NCI-H146 treated with DMSO at 0.1 percent for 48 hours (cell line): Measurements from ENCODE around the gene ADGRD1.

Experiments used
- DNase-seq: peaks from one replicate; lab custom pipeline; 2025; ENCODE audit not compliant: unreplicated experiment; lab: John Stamatoyannopoulos, UW

Gene ADGRD1

DNA sequence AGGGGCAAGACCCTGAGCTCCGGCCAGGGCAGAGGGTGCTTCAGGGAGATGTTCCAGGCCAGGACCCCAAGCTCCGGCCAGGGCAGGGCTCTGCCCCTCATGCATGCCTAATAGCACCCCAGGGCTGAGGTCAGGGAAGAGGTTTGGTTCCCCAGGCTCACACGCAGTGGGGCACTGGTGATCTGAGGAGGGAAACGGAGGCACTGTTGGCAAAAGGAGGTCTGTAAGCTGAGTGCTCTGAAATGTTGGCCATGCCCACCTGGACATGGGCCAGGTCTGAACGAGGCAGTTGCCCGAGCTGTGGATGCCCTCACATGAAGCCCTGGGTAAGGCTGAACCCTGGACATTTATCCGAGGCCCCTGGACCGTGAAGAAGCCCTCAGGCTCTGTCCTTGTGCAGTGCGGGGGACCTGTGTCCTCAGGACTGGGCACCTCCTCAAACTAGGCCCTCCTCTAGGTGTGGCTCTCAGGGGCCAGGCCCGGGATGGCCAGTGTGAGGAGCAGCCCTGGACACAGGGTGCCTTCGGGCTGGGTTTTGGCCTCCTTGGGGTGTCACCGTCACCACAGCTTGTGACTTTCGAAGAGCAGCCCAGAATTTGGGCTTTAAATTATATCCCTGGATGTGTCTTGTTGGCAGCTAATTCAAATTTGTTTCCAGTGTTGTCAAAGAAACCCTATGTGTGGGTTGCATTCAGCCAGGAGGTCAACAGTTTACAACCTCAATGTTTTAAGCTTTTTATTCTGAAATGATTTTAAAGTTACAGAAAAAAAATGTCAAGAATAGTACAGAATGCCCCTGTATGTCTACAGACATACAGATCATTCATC, 66.8 kb downstream of the ADGRD1 start:
- no peak for DNase-seq

DNA sequence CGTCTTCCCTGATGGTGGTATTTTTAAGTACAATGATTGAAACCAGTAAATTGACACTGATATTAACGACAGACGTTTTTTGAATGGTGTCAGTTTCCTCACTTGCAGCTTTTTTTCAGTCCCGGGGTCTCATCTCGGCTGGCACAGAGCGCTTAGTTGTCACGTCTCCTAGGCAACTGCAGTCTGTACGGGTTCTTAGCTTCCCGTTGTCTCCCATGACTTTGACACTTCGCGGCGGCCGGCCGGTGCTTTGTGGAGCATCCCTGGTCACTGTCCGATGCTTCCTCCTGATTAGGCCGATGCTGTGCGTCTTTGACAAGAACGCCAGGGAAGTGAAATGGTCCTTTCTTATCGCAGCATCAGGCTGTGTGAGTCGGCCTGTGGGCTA, 67.4 kb downstream of the ADGRD1 start:
- no peak for DNase-seq

GRCh38 chr12:131024026-131024425, 70.3 kb downstream of the ADGRD1 start:
- no peak for DNase-seq

- DNase-seq, result no peak
Observed at GRCh38 chr12:131024721-131025120, 71.0 kb downstream of the ADGRD1 start.

DNA sequence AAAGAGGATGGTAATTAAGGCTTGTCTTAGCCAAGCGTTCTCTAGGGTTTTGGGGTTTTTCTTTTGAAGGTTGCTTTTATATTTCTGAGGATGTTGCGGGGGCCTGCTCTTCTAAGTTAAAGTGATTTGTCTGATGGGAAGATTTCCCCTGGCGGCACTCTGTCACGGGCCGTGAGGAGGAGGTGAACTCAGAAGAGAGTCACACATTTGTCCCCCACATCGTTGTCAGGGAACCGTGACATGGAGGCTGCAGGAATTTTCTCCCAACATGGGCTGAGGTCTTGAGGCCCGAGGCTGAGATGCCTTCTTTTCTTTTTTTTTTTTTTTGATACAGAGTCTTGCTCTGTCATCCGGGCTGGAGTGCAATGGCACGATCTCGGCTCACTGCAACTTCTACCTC, 71.5 kb downstream of the ADGRD1 start:
- no peak for DNase-seq

GRCh38 chr12:131025939-131026702, 72.4 kb downstream of the ADGRD1 start:
- no peak for DNase-seq

- no peak for DNase-seq
Observed at GRCh38 chr12:131026754-131027153, 73.0 kb downstream of the ADGRD1 start.

GRCh38 chr12:131027264-131027663, 73.6 kb downstream of the ADGRD1 start:
- DNase-seq, result no peak

GRCh38 chr12:131027876-131028586, 74.3 kb downstream of the ADGRD1 start:
- DNase-seq, result no peak

GRCh38 chr12:131028587-131029338, 75.1 kb downstream of the ADGRD1 start:
- no peak for DNase-seq

DNA sequence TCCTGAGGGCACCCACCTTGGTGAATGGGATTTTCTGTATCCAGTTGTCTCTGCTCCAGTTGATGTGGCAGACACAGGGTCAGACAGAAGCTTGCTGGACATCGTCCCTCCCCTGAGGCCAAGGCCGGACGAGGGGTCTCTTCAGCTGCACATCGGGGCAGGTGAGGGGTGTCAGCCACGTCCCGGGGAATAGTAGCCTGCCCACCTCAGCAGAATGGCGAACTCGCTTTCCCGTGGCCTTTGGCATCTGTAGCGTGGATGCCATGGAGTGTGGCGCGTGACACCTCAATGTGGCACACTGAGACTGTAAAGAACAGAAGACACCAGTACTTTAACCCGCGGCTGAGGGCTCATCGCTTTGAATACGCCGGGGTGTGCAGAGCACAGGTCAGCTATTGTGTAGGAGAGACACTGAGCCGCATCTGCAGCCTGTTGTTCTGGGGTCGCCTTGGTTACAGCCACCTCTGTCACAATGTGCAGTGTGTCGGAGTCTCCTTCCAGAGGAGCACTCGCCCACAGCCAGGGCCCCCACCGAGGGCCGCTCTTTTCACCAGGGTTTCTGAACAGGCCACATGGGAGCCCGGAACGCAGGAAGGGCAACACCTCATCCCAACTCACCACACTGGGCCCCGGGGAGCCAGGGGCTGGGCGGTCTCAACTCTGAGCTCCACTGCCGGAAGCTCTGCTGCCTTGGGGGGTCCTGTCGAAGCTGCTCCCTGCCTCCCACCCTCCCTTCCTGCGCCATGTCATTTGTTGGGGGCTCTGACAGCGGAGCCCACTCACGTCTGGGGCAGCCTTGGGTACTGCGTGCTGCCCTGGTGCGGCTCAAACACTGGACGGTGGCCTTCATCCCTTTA, 77.0 kb downstream of the ADGRD1 start:
- DNase-seq, result no peak

GRCh38 chr12:131032082-131032750, 78.5 kb downstream of the ADGRD1 start:
- no peak for DNase-seq

DNA sequence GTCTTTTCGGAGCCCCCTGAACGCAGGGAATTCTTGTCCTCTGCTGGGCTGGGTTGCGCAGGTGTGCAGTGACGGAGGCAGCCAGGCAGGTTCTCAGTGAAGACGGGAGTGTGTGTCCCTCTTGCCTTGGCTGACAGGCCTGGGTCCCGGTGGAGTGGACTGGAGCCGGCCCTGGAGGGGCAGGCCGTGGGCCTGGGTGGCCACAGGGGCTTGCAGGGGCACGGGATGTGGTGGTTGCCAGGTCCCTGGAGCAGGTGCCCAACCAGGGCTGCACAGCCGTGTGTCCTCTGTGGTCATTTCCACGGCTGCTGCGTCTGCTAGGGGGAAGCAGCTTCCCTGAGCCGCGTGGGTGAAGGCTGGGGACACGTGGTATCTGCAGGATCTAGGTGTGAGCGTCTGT, 79.8 kb downstream of the ADGRD1 start:
- no peak for DNase-seq

GRCh38 chr12:131033886-131034482, 80.3 kb downstream of the ADGRD1 start:
- DNase-seq, result no peak

GRCh38 chr12:131034631-131035244, 81.0 kb downstream of the ADGRD1 start:
- no peak for DNase-seq

DNA sequence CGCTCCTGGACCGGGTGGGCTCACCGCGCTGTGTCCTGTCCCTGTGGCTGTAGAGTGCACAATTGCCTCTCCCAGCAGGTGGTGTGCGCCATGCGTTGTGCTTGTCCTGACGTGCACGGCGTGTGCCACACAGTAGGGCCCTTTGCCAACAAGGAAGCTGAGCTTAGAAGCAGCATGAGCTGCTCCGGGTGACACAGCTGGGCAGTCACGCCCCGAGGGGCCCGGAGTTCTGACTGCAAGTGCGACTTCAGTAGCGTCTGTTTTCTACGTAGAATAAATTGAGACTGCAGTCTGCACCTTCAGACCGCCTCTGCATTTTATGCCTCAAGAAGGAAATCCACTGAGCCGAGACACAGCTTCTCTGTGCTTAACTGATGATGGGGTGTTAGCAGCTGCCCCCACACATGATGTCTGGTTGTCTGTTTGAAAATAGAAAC, 81.6 kb downstream of the ADGRD1 start:
- no peak for DNase-seq

GRCh38 chr12:131038159-131038558, 84.5 kb downstream of the ADGRD1 start:
- no peak for DNase-seq
